ENCODE data around the gene TERT.
"Not testable (repeated sequence)": the region's sequence is repeated elsewhere in the genome, so short reads cannot be mapped to it uniquely, and the experiment has no call there.

TERT gene

GRCh38 chr5:1294835-1295649 is at the start of gene TERT:
Gene TERT (minus strand): TSS chr5:1295068. CDS start chr5:1294989, 79 bp downstream.
- DNase-seq: no peak

DNA sequence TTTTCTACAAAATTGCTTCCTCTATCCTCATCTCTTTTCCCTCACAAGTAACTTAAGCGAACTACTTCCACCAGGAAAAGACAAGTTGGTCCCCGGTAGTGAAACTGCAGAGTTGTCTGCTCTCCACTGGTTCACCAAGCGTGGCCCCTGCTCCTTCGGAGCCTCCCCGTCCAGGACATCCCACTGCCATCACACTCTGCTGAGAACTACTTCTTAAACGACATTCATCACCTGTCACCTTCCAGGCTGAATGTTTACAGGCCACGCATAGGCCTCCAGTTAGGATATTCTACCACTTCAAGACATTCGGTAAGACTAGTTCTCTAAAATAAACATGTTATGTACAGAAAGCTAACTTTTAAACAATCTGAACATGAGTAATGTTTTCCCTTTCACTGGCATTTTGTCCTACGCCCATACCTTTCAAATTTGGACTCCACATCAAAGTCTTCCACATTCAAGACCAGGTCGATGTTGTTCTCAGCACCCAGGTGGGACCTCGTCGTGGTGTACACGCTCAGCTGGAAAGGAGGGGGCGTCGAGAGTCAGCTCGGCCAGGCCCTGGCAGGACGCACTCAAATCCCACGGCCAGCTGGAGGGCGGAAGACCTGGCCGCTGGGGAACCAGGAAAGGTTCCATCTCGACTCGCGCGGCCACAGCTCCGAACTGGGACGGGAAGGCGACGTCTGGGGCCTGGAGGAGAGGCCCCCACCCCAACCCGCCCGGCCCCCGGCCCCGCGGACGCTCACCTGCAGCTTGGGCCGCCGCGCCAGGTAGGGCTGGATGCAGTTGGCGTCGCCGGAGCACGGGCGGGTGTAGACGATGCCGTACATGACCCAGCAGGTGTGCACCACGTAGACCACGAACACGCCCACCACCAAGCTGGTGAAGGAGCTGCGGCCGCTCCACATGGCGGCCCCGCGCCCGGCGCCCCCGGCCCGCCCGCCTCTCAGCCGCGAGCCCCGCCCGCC is 49.3 kb upstream of the TERT start:
- no peak for DNase-seq

DNA sequence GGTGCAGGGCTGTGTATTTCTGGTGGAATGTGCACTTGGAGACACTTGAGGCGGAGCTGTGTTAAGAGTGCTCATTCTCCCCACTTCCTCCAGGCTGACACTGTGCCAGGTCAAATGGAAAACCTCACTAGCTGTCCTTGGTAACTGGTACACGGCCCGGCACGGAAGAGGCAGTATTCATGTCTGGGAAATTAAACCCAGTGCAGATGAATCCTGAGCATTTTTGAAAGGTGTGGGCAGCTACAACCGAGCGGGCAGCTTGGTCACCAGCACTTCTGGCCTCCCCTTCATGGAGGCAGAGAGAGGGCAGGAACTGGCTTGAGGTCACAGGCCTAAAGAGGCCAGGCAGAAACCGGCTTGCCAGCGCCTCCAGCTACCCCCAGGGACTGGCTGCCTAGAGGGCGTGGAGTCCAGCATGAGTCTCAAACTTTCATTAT is 48.5 kb upstream of the TERT start:
- DNase-seq: no peak

DNA sequence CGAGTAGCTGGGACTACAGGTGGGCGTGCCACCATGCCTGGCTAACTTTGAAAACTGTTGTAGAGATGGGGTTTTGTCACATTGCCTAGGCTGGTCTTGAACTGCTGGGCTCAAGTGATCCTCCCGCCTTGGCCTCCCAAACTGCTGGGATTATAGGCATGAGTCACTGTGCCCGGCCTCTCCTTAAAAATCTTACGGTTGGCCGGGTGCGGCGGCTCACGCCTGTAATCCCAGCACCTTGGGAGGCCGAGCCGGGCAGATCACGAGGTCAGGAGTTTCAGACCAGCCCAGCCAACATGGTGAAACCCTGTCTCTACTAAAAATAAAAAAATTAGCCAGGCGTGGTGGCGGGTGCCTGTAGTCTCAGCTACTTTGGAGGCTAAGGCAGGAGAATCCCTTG is 47.8 kb upstream of the TERT start:
- not testable (repeated sequence) for DNase-seq

DNA sequence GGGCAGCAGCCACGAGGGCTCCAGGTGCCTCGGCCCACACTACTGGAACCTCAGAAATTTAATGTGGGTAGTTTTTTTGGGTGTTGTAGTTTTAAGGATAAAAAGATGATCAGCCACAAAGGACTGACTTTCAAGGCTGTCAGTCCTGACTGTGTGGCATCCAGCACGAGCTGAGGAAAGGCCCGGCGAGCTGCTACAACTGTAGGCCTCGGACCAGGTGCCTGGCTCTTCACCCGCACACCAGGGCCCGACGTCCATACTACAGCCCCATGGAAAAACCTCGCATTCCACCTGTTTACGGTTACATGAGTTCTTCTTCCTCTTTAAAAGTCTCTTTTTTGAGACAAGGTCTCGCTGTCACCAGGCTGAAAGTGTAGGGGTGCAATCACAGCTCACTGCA is 47.4 kb upstream of the TERT start:
- no peak for DNase-seq

DNA sequence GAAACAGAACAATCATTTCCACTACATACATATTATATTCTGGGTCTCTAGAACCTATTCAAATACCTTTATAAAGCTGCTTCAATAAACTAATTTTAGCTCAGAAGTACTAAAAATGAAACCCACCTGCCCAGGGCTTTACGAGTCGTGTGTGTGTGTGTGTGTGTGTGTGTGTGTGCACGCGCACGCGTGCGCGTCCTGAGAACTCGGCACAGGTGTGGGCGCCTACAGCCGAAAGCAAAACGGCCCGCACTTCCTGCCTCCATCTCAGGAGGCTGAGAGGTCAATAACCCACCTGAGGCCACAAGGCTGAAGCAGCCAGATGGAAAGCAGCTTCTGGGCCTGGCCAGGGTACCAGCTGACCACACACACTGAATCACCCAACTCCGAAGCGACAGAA is 47.0 kb upstream of the TERT start:
- DNase-seq: no peak

DNA sequence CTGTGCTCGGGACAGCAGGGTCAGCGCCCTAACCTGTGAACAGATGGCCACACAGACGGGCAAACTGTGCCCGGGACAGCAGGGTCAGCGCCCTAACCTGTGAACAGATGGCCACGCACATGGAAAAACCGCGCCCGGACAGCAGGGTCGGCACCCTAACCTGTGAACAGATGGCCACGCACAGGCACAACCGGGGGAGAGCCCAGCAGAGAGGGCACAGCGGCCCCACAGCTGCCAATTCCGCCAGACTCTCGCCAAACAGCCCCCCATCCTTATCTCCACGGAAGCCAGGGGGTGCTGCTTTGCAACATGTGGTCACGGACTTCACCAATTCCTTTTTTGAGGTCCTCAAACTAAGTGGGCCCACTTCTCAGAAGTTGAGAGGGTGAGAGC is 44.9 kb upstream of the TERT start:
- not testable (repeated sequence) for DNase-seq

DNA sequence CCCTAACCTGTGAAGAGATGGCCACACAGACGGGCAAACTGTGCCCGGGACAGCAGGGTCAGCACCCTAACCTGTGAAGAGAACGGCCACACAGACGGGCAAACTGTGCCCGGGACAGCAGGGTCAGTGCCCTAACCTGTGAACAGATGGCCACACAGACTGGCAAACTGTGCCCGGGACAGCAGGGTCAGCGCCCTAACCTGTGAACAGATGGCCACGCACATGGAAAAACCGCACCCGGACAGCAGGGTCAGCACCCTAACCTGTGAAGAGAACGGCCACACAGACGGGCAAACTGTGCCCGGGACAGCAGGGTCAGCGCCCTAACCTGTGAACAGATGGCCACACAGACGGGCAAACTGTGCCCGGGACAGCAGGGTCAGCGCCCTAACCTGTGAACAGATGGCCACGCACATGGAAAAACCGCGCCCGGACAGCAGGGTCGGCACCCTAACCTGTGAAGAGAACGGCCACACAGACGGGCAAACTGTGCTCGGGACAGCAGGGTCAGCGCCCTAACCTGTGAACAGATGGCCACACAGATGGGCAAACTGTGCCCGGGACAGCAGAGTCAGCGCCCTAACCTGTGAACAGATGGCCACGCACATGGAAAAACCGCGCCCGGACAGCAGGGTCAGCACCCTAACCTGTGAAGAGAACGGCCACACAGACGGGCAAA is 44.4 kb upstream of the TERT start:
- not testable (repeated sequence) for DNase-seq

GRCh38 chr5:1338506-1339070 is 43.7 kb upstream of the TERT start:
- no peak for DNase-seq

GRCh38 chr5:1338196-1338490 is 43.3 kb upstream of the TERT start:
- no peak for DNase-seq

GRCh38 chr5:1337489-1338195 is 42.8 kb upstream of the TERT start:
- no peak for DNase-seq

DNA sequence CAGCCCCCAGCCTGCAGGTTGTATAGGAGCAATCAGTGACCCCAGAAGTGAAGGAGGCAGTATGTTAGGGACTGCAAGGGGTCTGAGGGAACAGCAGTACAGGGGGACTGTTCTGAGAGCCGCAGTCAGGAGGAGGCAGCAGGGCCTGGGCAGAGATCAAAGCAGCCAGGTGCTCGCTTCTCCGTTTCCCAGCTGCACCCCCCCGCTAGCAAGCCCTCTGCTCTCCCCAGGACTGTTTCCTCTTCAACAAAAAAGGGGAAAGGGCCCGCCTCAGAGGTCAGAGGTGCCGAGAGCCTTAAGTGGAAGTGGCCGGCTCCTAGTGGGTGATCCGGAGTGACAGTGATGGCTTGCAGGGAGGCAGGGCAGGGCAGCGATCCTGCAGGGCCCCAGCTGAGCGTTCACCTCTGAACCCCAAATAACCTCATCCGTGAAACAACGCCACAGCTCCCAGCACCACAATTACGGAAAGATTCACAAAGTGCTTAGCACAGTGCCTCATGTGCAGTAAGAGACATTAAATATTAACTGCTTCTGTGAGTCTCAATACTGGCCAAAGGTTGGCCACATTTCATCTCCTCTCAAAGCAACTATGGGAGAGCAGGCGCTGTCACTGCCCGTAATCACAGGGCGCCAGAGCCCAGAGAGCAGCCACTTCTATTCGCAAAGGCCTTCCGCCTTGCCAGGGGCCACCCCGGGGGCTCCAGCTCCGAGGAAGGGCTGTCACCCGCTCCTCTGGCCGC is 42.1 kb upstream of the TERT start:
- no peak for DNase-seq

GRCh38 chr5:1336106-1336561 is 41.3 kb upstream of the TERT start:
- no peak for DNase-seq

GRCh38 chr5:1335540-1336095 is 40.8 kb upstream of the TERT start:
- DNase-seq: no peak

DNA sequence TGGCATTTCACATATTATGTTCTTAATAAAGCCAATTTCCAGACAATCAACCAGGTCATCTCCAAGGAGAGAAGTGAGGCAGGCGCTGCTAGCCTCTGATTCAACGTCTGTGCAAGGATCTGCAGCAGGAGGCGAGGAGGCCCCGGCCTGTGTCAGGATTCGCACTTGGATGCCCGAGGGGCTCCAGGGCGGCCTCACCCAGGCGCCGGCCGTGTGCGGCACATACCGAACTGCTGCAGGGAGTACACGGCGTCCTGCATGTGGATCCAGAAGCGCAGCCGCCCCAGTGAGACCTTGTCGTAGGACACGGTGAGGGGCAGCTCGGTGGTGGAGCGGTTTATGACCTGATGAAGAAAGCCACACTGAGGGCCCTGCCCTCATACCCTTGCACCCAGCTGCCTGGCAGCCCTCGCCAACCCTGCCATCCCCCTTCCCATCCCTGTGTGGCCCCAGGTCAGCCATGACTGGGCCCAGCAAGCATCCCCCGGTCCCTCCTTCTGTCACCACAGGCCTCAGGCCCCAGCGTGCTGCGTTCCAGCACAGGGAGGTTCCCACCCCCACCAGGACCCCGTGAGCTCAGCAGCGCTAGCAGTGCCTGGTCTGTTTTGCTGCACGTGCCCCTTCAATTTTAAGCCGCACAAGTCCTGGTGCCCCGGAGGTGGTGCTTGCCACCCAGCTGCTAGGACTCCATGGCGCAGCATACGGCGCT is 40.1 kb upstream of the TERT start:
- DNase-seq: no peak

GRCh38 chr5:1333986-1334385 is 39.1 kb upstream of the TERT start:
- DNase-seq: no peak

DNA sequence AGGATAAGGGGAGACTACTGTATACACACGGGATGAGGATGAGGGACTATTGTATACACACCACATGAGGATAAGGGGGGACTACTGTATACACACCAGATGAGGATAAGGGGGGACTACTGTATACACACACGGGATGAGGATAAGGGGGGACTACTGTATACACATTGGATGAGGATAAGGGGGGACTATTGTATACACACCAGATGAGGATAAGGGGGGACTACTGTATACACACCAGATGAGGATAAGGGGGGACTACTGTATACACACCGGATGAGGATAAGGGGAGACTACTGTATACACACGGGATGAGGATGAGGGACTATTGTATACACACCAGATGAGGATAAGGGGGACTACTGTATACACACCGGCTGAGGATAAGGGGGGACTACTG is 38.4 kb upstream of the TERT start:
- not testable (repeated sequence) for DNase-seq

GRCh38 chr5:1332461-1333001 is 37.7 kb upstream of the TERT start:
- no peak for DNase-seq

GRCh38 chr5:1331861-1332405 is 37.1 kb upstream of the TERT start:
- no peak for DNase-seq
